Fibroblast of the conjunctiva (primary cell): ENCODE measurements around the gene COX8C.
"Not testable (repeated sequence)": the region's sequence is repeated elsewhere in the genome, so short reads cannot be mapped to it uniquely, and the experiment has no call there.

Source experiments
- DNase-seq: peaks from one replicate; pipeline ENCODE4 v3.0.0-alpha.2; 2010; ENCODE audit warnings: low read depth

Gene COX8C

GRCh38 chr14:93375673-93376156 is 28.7 kb downstream of the COX8C start:
- no peak for DNase-seq

GRCh38 chr14:93379831-93380230 is 32.8 kb downstream of the COX8C start:
- DNase-seq = no peak

- DNase-seq = no peak
Observed at GRCh38 chr14:93381644-93382043, 34.7 kb downstream of the COX8C start.

GRCh38 chr14:93384256-93384655 is 37.3 kb downstream of the COX8C start:
- not testable (repeated sequence) for DNase-seq

GRCh38 chr14:93395231-93395630 is 48.2 kb downstream of the COX8C start:
- DNase-seq = no peak

GRCh38 chr14:93396456-93396855 is 49.5 kb downstream of the COX8C start:
- no peak for DNase-seq
